GM12891 (cell line): Measurements from ENCODE around the gene RASSF4.

Experiments used
- POLR2A ChIP-seq: IDR thresholded peaks from 2 replicates; pipeline ENCODE4 v1.6.1; 2011; ENCODE audit warnings: low read depth, low read length, control low read depth
- POLR2AphosphoS5 ChIP-seq: IDR thresholded peaks from 2 replicates; pipeline ENCODE4 v1.6.1; 2011; ENCODE audit warnings: low read depth, low read length, control low read depth
- SPI1 ChIP-seq: IDR thresholded peaks from 2 replicates; pipeline ENCODE4 v1.6.1; 2011; ENCODE audit warnings: low read depth, low read length, control low read depth

- no peak for TF ChIP-seq POLR2A
- no peak for TF ChIP-seq SPI1
- no peak for TF ChIP-seq POLR2AphosphoS5
These were observed 4.1 kb upstream of the RASSF4 start for GRCh38 chr10:44955413-44956070.
